ENCODE data around the gene DGKH. TPM values are rescaled to one million over a fixed set of nuclear protein-coding genes. Genes with fewer than 3 reads are reported as not detected.

Gene DGKH
- total and polyA plus RNA-seq, 10 of the 15 experiments (the other 5 are each of a cell fraction or from before 2014, with no cell fraction given) = 1.3 to 15.2 (median 7.3) TPM

DNA sequence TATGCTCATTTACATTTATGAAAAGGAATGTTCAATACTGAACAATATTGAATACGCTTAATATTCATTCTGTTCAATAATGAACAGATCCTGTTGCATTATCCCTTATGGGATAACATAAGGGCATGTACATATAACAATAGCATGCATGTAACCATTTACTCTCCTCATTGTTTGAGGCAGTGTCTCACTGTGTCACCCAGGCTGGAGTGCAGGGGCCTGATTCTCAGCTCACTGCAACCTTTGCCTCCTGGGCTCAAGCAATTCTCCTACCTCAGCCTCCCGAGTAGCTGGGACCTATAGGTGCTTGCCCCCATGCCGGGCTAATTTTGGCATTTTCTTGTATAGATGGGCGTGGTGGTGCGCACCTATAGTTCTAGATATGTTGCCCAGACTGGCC lies 4.8 kb upstream of the DGKH start:
- H4K20me1 ChIP-seq (ENCODE audit: control insufficient read depth, insufficient read depth) = no peaks in the 10 kb centered on the region
- intact Hi-C loops (cut with micrococcal nuclease; ENCODE audit: unreplicated experiment) = loop anchor here (10.0 kb wide), 1 partner anchor 231 kb away; the partner anchor contains the start of gene AKAP11
- TF ChIP-seq BACH1 (IDR thresholded peaks at IDR 0.05; ENCODE audit: borderline replicate concordance) (no peak), ZNF217 (IDR thresholded peaks at IDR 0.05) (no peak), RELB (IDR thresholded peaks at IDR 0.05; ENCODE audit: low read depth) (no peak), TAF1 (IDR thresholded peaks at IDR 0.05; ENCODE audit: borderline replicate concordance, low read depth, low read length) (no peak), EED (IDR thresholded peaks at IDR 0.05; ENCODE audit: low read depth) (no peak), CHD1 (IDR thresholded peaks at IDR 0.05; ENCODE audit: low read depth, low read length) (no peak), TCF7 (IDR thresholded peaks at IDR 0.05; ENCODE audit: borderline replicate concordance) (no peak), EZH2 (IDR thresholded peaks at IDR 0.05; ENCODE audit: borderline replicate concordance, control insufficient read depth, low read depth, low read length) (no peak)
- TF ChIP-seq, protein P1, sequence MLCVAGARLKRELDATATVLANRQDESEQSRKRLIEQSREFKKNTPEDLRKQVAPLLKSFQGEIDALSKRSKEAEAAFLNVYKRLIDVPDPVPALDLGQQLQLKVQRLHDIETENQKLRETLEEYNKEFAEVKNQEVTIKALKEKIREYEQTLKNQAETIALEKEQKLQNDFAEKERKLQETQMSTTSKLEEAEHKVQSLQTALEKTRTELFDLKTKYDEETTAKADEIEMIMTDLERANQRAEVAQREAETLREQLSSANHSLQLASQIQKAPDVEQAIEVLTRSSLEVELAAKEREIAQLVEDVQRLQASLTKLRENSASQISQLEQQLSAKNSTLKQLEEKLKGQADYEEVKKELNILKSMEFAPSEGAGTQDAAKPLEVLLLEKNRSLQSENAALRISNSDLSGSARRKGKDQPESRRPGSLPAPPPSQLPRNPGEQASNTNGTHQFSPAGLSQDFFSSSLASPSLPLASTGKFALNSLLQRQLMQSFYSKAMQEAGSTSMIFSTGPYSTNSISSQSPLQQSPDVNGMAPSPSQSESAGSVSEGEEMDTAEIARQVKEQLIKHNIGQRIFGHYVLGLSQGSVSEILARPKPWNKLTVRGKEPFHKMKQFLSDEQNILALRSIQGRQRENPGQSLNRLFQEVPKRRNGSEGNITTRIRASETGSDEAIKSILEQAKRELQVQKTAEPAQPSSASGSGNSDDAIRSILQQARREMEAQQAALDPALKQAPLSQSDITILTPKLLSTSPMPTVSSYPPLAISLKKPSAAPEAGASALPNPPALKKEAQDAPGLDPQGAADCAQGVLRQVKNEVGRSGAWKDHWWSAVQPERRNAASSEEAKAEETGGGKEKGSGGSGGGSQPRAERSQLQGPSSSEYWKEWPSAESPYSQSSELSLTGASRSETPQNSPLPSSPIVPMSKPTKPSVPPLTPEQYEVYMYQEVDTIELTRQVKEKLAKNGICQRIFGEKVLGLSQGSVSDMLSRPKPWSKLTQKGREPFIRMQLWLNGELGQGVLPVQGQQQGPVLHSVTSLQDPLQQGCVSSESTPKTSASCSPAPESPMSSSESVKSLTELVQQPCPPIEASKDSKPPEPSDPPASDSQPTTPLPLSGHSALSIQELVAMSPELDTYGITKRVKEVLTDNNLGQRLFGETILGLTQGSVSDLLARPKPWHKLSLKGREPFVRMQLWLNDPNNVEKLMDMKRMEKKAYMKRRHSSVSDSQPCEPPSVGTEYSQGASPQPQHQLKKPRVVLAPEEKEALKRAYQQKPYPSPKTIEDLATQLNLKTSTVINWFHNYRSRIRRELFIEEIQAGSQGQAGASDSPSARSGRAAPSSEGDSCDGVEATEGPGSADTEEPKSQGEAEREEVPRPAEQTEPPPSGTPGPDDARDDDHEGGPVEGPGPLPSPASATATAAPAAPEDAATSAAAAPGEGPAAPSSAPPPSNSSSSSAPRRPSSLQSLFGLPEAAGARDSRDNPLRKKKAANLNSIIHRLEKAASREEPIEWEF (IDR thresholded peaks at IDR 0.05; ENCODE audit: insufficient replicate concordance, low read depth, low read length) = no peak

More for the DNA sequence above, 4.8 kb upstream of the DGKH start:
- Histone ChIP-seq H3K9ac (ENCODE audit: control insufficient read depth, insufficient read depth, low read length) (no peak overlapping the region), H3K4me3 (no peak overlapping the region), H2AFZ (ENCODE audit: control insufficient read depth, low read depth, low read length) (no peak overlapping the region), H3K4me2 (ENCODE audit: control insufficient read depth, insufficient read depth) (no peak overlapping the region), H3K4me1 (ENCODE audit: control insufficient read depth, insufficient read depth, low read length) (no peaks in the 10 kb centered on the region; the same call in 1 of the 2 replicates), H3K79me2 (ENCODE audit: control insufficient read depth, insufficient read depth, low read length) (peaks cover 43% of the 10 kb centered on the region), H3K27ac (ENCODE audit: control insufficient read depth, insufficient read depth) (no peak overlapping the region), H3K36me3 (ENCODE audit: control insufficient read depth in 2 of 2, insufficient read depth in 2 of 2, low read length in 1 of 2) (no peaks in the 10 kb centered on the region), H3K9me3 (replicated peaks; ENCODE audit: control insufficient read depth, insufficient read depth, low read length) (no peaks in the 10 kb centered on the region), H3K27me3 (replicated peaks in 1 of 2; ENCODE audit: control insufficient read depth in 2 of 2, insufficient read depth in 2 of 2, low read length in 1 of 2) (no peaks in the 10 kb centered on the region)
- no peak for FAIRE-seq
- ChIA-PET RAD21 (ENCODE audit: unreplicated experiment) (interaction anchor here (0.9 to 1.2 kb wide), 2 partner anchors 11 to 44 kb away, joined by 3 to 4 read pairs; no protein-coding TSS in a partner anchor), CTCF (interaction anchor here (1.4 to 3.5 kb wide), 3 partner anchors 10 to 375 kb away, joined by 3 to 14 read pairs (median 8); partner anchors contain the start of gene VWA8), SMC1A (ENCODE audit: uncharacterized antibody, unreplicated experiment) (interaction anchor here (0.9 to 4.2 kb wide), 4 partner anchors 12 to 229 kb away, joined by 3 to 16 read pairs (median 8); no protein-coding TSS in a partner anchor), POLR2A (interaction anchor here (0.7 kb wide), 1 partner anchor 44 kb away, joined by 6 read pairs; no protein-coding TSS in a partner anchor)
- no peak for ATAC-seq
- DNase-seq (ENCODE audit: low read depth, low spot score) = no peak
- in situ Hi-C loops (cut with MboI) = loop anchor here (5.0 kb wide), 1 partner anchor 126 kb away; no protein-coding TSS in a partner anchor
- no TSS peak for BruUV-seq (replicated peaks)
- 94% methylated on average over 5 of the region's 5 CpGs for WGBS (ENCODE audit: insufficient coverage, insufficient replicate concordance, low lambda C conversion rate, missing lambda C conversion rate)
